Osteoblast (primary cell): ENCODE results near the gene ASGR1. TPM values are rescaled to one million over a fixed set of nuclear protein-coding genes. Genes with fewer than 3 reads are reported as not detected.
"Not testable (repeated sequence)": the region's sequence is repeated elsewhere in the genome, so short reads cannot be mapped to it uniquely, and the experiment has no call there.

Experiments
- DNase-seq: peaks from one replicate; pipeline ENCODE4 v3.0.0; 2011; ENCODE audit warnings: low spot score, mixed read lengths; ENCODE audit not compliant: insufficient read length; ENCODE audit errors: missing footprints
- H2AFZ ChIP-seq: 2 replicates; pipeline ENCODE4 v1.6.0; 2011; ENCODE audit warnings: mild to moderate bottlenecking, low read length
- H3K27ac ChIP-seq: 2 replicates; pipeline ENCODE4 v1.5.1; 2011; ENCODE audit warnings: mild to moderate bottlenecking, low read depth, low read length, moderate library complexity
- H3K27me3 ChIP-seq: 2 replicates; pipeline ENCODE4 v1.6.0; 2012; ENCODE audit warnings: mild to moderate bottlenecking, control low read depth, inconsistent platforms, low read length, moderate library complexity; ENCODE audit not compliant: insufficient read depth
- H3K36me3 ChIP-seq: 2 replicates; pipeline ENCODE4 v1.5.1; 2011; ENCODE audit warnings: mild to moderate bottlenecking, low read length, control low read depth, moderate library complexity; ENCODE audit not compliant: insufficient read depth
- H3K4me1 ChIP-seq: 2 replicates; pipeline ENCODE4 v1.5.1; 2011; ENCODE audit warnings: mild to moderate bottlenecking, low read length, control low read depth, moderate library complexity; ENCODE audit not compliant: insufficient read depth
- H3K4me2 ChIP-seq: 2 replicates; pipeline ENCODE4 v1.6.0; 2011; ENCODE audit warnings: mild to moderate bottlenecking, low read length; ENCODE audit not compliant: insufficient read depth
- H3K4me3 ChIP-seq: fragments of 200-600 bp; sonication (generic); 3 replicates; pipeline ENCODE4 v1.5.1; 2012; ENCODE audit warnings: mild to moderate bottlenecking, low read length, inconsistent platforms; ENCODE audit not compliant: insufficient read depth
- H3K79me2 ChIP-seq: 2 replicates; pipeline ENCODE4 v1.6.0; 2012; ENCODE audit warnings: mild to moderate bottlenecking, low read length, control low read depth, inconsistent platforms; ENCODE audit not compliant: insufficient read depth
- H3K9me3 ChIP-seq: 2 replicates; pipeline ENCODE4 v1.5.1; 2011; ENCODE audit warnings: low read depth, low read length, control low read depth
- H4K20me1 ChIP-seq: 2 replicates; pipeline ENCODE4 v1.6.0; 2012; ENCODE audit warnings: mild to moderate bottlenecking, low read length, control low read depth; ENCODE audit not compliant: insufficient read depth
- CTCF ChIP-seq: IDR thresholded peaks from 2 replicates; pipeline ENCODE4 v1.5.1; 2011; ENCODE audit warnings: mild to moderate bottlenecking, low read depth, low read length, moderate library complexity; ENCODE audit errors: extremely low read depth
- total RNA-seq: library from RNA; depleted of rRNA; stranded (reverse); fragments of >200 nt; gene quantifications from 2 replicates; pipeline ENCODE4 v1.2.3, GENCODE V29; 2012

Gene ASGR1
- total RNA-seq, 1 donor, result 1.1 TPM

GRCh38 chr17:7174603-7175326 lies 4.4 kb downstream of the ASGR1 start:
- DNase-seq, result peak; percentile 47
- Histone ChIP-seq H3K4me2 (peak overlapping the region; percentile 4), H2AFZ (no peak overlapping the region)

GRCh38 chr17:7173687-7174602 lies 5.2 kb downstream of the ASGR1 start:
- Histone ChIP-seq H3K79me2 (no peaks in the 10 kb centered on the region), H3K4me3 (no peak overlapping the region), H3K4me1 (peaks cover 18% of the 10 kb centered on the region), H3K27me3 (peaks cover 4% of the 10 kb centered on the region), H2AFZ (no peak overlapping the region), H3K4me2 (peak overlapping the region; percentile 4), H4K20me1 (no peaks in the 10 kb centered on the region), H3K27ac (no peak overlapping the region), H3K36me3 (no peaks in the 10 kb centered on the region), H3K9me3 (no peaks in the 10 kb centered on the region)
- no peak for TF ChIP-seq CTCF
- DNase-seq, result peak; percentile 90

More at GRCh38 chr17:7174603-7175326, 4.4 kb downstream of the ASGR1 start:
- Histone ChIP-seq H3K79me2 (no peaks in the 10 kb centered on the region), H3K4me1 (peaks cover 18% of the 10 kb centered on the region), H3K36me3 (no peaks in the 10 kb centered on the region), H3K27ac (no peak overlapping the region), H4K20me1 (no peaks in the 10 kb centered on the region), H3K9me3 (no peaks in the 10 kb centered on the region), H3K27me3 (peaks cover 4% of the 10 kb centered on the region), H3K4me3 (no peak overlapping the region)
- no peak for TF ChIP-seq CTCF

GRCh38 chr17:7172522-7173191 lies 6.5 kb downstream of the ASGR1 start:
- H3K27me3 ChIP-seq, H3K36me3 ChIP-seq, H3K4me2 ChIP-seq, H2AFZ ChIP-seq, H3K9me3 ChIP-seq, H3K79me2 ChIP-seq, H3K4me3 ChIP-seq, H3K27ac ChIP-seq, H4K20me1 ChIP-seq, H3K4me1 ChIP-seq: not testable (repeated sequence)
- peak; percentile 10 for DNase-seq

- not testable (repeated sequence) for H3K79me2 ChIP-seq, H3K4me3 ChIP-seq, H3K4me2 ChIP-seq, H4K20me1 ChIP-seq, H3K27ac ChIP-seq, H3K9me3 ChIP-seq, DNase-seq, H2AFZ ChIP-seq, H3K27me3 ChIP-seq, H3K4me1 ChIP-seq, H3K36me3 ChIP-seq
These were observed 9.6 kb downstream of the ASGR1 start for GRCh38 chr17:7169565-7169908.

GRCh38 chr17:7168841-7169564 lies 10.2 kb downstream of the ASGR1 start:
- not testable (repeated sequence) for H3K79me2 ChIP-seq, H3K4me2 ChIP-seq, DNase-seq, H3K9me3 ChIP-seq, H3K27me3 ChIP-seq, H3K4me1 ChIP-seq, H4K20me1 ChIP-seq, H3K27ac ChIP-seq, H3K36me3 ChIP-seq, H2AFZ ChIP-seq, H3K4me3 ChIP-seq
